Measurements from ENCODE around the gene ZNF792. TPM values are rescaled to one million over a fixed set of nuclear protein-coding genes. Genes with fewer than 3 reads are reported as not detected.
A peak's percentile ranks its signal among the peaks of the same experiment; 100 is the strongest.
"Not testable (repeated sequence)": the region's sequence is repeated elsewhere in the genome, so short reads cannot be mapped to it uniquely, and the experiment has no call there.

Gene ZNF792
- total RNA-seq, 2 donors from 2014 or later, result 3.1 to 5.5 TPM

DNA sequence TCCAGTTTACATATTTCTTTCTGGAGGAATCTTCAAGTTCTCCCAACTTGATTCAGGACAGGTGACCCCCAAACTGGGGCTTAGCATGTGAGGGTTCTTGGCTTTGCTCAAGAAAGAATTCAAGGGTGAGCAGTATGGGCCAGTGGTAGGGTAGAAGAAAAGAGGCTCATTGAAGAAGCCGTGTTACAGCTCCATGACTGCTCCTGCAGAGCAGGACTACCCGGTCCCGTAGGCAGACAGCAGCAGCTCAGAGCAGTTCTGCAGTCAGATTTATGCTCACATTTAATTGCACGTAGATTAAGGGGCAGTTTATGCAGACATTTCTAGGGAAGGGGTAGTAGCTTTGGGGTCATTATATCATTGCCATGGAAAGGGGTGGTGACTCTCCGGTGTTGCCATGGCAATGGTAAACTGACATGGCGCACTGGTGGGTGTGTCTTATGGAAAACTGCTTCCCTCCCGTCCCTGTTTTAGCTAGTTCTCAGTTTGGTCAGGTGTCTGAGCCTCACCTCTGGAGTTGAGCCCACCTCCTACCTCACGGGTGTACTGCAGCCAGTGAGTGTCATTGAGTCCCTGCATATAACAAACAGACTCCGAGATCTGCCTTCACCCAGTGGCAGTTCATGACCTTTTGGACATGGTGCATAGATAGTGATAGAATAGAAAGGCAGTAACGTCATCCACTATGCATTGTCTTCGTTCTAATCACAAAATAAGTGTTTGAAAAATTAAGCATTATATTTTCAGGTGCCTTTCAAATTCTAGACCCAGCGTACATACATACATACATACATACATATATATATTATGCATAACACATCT, 16.0 kb upstream of the ZNF792 start:
- intact Hi-C loops (cut with DNase I), result loop anchor here in 1 of 2 donors (10.0 kb wide), 1 partner anchor 105 kb away; no protein-coding TSS in a partner anchor
- no peak for DNase-seq

DNA sequence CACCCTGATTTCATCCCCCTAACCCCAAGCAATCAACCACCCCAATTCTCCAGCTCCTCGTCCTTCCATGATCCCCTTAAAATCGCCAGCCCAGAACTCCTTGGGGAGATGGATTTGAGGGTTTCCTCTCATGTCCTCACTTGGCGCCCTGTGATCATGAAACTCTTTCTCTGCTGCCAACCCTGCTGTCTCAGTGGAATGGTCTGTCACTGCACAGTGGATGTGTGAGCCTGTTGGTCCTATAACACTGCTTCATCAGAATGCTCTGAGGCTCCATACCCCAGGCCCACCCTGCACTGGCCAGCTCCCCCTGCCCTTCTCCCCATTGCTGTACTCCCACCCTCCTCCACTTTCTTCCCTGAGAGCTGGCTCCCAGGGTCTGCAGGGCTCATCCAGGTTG, 12.6 kb upstream of the ZNF792 start:
- no peak for ATAC-seq
- intact Hi-C loops (cut with DNase I), result loop anchor here in 1 of 2 donors (10.0 kb wide), 1 partner anchor 108 kb away; no protein-coding TSS in a partner anchor
- no peak for DNase-seq

More for the DNA sequence above, 16.0 kb upstream of the ZNF792 start:
- no peak for ATAC-seq

DNA sequence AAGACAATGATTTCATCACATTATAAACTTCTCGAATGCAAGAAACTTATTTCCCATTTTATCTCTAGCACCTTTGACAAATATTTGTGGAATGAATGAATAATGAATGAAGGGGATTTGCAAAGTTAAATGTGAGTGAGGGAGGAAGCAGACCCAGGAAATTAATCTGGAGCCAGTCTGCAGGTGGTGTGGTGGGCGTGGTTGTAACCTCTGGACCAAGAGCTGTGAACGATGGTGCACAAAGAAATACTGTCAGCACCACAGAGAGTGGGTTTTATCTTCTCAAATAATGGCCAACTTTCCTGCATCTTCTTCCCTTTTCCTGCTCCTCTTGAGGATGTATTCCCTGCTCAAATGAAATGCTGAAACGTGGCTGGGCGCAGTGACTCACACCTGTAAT, 11.0 kb upstream of the ZNF792 start:
- DNase-seq (no peak), ATAC-seq (no peak)
- intact Hi-C loops (cut with DNase I), result loop anchor here in 1 of 2 donors (10.0 kb wide), 1 partner anchor 110 kb away; no protein-coding TSS in a partner anchor

DNA sequence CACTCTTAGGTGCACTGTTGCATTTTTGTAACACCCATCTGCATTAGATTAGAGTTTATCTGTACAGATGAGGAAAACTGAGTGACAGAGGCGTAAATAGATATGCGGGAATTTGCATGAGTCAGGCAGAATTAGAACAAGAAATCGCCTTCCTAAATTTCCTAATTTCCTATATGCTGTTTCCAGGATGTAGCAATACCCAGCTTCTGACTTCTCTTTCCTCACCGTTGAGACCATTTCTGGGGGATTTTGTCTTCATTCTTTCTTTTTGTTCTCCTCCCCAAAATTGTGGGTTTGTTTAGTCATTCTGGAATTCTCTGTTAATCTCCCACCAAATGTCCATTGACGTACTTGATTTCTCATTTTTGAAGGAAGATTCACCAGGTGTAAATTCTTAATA, 10.6 kb upstream of the ZNF792 start:
- intact Hi-C loops (cut with DNase I), result loop anchor here in 1 of 2 donors (10.0 kb wide), 1 partner anchor 110 kb away; no protein-coding TSS in a partner anchor
- DNase-seq, result no peak

DNA sequence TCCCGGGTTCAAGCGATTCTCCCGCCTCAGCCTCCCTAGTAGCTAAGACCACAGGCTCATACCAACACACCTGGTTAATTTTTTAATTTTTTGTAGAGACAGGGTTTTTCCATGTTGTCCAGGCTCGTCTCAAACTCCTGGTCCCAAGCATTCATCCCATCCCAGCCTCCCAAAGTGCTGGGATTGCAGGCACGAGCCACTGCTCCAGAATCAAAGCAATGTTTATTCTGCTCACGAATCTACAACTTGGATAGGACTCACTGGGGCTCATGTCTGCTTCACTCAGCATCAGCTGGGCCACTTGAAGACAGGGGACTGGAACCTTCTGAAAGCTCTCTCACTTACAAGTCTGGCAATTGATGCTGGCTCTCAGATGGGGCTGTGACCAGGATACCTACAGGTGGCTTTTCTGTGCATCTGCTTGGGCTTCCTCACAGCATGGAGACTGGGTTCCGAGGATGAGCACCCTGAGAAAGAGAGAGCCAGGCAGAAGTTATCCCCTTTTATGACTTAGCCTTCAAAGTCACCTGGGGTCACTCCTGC, 8.2 kb upstream of the ZNF792 start:
- intact Hi-C loops (cut with DNase I), result loop anchor here (2.0 to 10.0 kb wide), 3 partner anchors 41 to 119 kb away; no protein-coding TSS in a partner anchor

More for the DNA sequence above, 10.6 kb upstream of the ZNF792 start:
- peak in 1 of 2 donors; percentile 15 for ATAC-seq

DNA sequence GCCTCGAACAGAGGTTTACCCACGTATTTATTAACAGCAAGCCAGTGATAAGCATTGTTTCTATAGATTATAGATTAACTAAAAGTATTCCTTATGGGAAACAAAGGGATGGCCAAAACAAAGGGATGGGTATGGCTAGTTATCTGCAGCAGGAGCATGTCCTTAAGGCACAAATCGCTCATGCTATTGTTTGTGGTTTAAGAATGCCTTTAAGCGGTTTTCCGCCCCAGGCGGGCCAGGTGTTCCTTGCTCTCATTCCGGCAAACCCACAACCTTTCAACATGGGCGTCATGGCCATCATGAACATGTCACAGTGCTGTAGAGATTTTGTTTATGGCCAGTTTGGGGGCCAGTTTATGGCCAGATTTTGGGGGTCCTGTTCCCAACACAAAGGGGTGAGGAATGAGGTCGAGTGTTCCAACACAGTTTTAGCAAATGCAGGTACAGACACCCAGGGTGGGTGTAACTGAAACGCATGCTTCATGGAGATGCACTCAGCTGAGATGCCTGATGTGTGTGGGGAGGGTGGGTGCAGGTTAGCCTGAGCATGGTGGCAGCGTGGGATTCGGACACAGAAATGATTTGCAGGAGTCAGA, 6.3 kb upstream of the ZNF792 start:
- intact Hi-C loops (cut with DNase I), result loop anchor here in 1 of 2 donors (10.0 kb wide), 1 partner anchor 115 kb away; no protein-coding TSS in a partner anchor
- ATAC-seq, DNase-seq: not testable (repeated sequence)

More for the DNA sequence above, 8.2 kb upstream of the ZNF792 start:
- ATAC-seq, result no peak
- DNase-seq, result no peak

DNA sequence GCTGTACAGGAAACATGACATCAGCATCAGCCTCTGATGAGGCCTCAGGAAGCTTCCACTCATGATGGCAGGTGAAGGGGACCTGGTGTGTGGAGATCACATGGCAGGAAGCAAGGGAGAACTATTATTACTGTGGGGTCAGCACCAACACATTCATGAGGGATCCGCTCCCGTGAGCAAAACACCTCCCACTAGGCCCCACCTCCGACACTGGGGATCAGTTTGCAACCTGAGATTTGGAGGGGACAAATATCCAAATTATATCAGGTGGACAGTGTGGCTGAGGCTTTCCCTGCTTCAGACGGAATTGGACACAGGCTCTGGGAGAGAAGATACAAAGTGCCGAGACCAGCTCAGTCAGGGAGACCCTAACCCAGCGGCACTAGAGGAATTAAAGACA, 5.7 kb upstream of the ZNF792 start:
- ATAC-seq (no peak), DNase-seq (no peak)
- intact Hi-C loops (cut with DNase I), result loop anchor here in 1 of 2 donors (10.0 kb wide), 1 partner anchor 115 kb away; no protein-coding TSS in a partner anchor

DNA sequence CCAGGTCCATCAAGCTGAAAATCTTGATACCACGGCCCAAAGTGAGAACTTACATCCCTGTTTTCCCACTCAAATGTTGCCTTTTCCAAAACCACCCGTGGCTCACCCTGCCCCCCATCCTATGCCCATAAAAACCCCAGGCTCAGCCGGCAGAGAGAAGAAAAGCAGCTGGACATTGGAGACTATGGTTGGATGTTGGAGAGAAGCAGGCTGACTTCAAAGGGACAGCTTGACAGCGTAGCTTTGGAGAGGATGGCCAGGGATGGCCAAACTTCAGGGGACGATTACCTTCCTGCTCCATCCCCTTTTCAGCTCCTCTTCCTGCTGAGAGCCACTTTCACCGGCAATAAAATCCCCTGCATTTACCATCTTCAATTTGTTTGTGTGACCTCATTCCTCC, 3.5 kb upstream of the ZNF792 start:
- intact Hi-C loops (cut with DNase I), result no loop called here
- DNase-seq (no peak), ATAC-seq (no peak)

DNA sequence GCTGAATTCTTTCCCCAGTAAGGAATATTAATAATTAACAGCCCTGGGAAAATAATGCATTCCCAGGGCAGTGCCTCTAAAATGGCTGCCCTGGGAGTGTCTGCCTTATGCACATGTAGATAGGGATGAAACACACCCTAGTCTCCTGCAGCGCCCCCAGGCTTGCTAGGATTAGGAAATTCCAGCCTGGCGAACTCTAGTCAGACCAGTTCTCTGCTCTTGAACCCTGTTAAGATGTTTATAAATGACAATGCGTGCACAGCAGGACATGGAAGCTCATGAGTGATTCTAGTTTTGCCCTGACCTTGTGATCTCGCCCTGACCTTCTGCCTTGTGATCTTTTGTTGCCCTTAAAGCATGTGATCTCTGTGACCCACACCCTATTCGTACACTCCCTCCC, 1.5 kb upstream of the ZNF792 start:
- DNase-seq; ATAC-seq; intact Hi-C loops (cut with DNase I): not testable (repeated sequence)

DNA sequence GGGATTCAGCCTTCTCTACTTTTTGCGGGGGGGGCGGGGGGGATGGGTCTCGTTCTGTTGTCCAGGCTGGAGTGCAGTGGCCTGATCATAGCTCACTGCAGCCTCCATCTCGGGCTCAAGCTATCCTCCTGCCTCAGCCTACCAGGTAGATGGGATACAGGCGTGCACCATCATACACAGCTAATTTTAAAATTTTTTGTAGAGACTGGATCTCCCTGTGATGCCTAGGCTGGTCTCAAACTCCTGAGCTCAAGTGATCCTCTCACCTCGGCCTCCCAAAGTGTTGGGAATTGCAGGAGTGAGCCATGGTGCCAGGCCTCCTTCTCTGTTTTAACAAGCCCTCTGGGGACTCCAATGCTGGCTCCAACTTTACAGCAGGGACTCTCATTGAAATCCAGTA, 569 bp upstream of the ZNF792 start:
- intact Hi-C loops (cut with DNase I), result no loop called here
- no peak for ATAC-seq

DNA sequence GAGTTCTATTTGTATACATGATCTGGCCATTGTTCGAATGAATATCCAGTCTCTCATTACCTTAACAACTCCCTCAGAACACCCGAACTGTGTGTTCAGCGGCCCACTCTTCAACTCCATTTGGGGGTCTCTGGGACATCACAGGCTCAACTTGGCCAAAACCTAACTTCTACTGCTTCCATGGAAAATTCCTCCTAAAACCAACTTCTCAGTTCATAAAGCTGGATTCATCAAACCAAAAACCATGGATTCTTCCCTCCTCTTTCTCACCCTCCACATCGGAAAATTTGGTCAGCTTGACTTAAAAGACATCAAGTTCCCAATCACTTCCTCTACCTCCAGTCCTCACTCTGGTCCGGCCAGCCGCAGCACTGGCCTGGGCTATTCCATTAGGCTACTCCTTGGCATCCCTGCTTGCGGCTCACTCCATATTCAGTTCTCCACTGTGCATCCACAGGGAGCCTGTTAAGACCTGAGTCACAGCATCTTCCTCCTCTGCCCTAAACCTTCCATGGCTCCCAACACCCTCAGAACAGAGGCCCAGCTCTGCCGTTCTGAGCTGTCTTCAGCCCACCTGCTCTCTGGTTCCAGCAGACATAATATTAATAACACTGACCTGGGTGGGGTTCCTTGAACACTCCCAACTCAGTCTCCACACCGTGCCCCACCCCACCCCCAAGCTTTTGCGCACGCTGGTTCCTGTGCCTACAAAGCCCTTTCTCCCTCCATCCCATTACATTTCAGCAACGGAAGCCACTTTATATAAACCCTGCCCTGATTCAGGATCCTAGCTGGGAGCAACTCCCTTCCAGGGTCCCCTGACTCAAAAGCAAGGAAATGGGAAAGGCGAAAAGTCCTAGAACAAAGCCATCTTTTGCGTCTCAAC, 1.1 kb downstream of the ZNF792 start:
- ATAC-seq (peak; percentile 9 to 30), DNase-seq (peak; percentile 39)
- intact Hi-C loops (cut with DNase I), result no loop called here

More for the DNA sequence above, 569 bp upstream of the ZNF792 start:
- DNase-seq, result no peak

DNA sequence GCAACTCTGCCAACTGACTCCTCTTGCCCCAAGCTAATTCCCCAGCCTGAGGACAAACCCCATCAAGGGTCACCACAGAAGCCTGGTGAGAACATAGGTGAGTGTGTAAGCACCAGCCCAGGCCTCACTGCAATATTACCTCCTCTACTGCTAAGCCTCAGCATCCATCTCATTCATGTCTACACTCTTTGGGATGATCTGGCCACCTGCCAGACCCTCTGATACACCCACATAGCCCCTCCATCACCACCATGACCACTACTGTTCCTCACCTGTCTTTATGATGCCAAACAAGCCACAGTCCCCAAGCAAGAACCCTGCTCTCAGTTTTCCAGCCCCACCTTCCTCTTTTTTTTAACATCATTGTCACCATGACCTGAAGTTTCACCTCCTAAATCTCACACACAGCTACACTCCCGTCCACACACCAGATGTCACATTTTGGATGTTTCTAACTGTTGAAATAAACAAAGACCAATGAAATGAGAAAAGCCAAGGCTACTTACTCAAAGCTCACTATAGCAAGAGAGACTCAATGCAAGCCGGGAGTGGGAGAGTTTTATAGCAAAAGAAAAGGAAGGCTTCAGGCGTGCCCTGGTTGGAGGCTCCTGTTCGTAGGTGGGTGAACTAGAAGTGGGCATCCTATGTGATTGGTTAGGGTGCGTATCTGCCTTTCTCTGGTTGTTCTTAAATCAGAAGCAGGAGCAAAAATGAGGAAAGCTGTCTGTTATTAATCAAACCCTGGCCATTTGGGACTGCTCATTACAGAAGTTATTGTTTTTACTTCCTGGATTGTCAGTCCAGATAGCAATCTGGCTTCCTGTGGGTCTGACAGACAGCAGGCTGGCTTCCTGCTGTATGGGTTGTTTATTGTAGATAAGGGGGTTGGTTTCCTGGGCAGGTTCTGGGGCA, 2.0 kb downstream of the ZNF792 start:
- peak; percentile 35 for DNase-seq
- intact Hi-C loops (cut with DNase I), result no loop called here
- ATAC-seq, result peak; percentile 16 to 36

DNA sequence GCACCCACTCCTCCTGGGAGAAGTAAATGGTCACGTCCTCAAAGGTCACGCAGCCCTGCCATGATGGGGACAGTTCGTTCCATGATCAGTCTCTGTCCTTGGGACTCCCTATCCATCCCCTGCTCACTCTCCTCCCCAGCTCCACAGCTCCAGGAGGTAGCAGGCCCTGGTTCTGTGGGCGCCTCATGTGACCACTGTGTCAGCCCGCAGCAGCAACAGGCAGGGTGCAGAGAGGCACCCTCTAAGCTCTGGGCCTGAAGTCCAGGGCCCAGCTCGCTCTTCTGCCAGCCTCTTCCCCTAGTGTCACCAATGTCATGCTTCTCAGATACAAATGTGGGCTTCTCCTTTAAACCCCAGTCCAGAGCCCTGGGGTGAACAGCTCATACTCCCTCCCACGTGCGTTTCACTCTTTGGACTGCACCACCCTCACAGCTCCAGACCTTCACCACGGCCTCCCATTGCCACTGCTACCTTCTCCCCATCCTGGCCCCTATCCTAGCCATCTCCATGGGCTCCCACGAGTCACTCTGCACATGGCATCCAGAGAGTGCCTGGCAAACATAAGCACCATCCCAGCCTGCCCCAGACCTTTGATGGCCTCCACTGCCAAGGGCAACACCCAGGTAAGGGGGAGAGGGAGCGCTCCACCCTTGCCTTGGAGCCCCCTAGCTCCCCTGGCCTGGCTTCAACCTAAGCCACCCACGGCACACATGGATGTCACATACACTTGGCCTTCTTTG, 2.9 kb downstream of the ZNF792 start:
- intact Hi-C loops (cut with DNase I), result no loop called here
- ATAC-seq (no peak), DNase-seq (no peak)

DNA sequence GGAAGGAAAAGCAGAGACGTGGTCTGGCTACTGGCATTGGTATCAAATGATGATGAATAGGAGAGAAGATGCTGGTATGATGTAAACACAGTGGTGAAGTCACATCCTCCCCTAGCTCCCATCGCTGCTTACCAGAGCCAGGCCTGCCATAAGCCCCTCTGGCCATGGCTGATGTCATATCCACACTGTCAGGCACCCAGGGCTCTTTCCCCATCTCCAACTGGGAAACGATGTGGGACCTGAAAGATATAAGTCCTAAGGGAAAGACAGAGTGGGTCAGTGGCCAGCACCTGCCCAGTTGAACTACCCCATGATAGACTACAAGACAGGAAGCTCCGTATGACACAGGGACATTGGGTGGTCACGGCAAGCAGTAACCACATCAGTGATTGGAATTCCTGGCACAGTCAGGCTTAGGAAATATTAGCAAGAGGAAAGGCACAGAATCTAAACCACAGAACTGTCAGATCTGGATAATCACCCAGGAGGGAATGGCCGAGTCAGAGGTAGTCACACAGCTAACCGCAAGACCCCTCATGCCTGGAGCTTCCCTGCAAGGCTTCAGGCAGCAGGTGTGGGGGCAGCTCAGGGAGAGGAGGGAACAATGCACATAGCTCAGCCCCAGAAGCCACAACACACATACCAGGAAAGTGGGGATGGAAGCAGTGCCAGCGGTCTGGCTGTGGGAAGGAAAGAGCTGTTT, 3.8 kb downstream of the ZNF792 start:
- DNase-seq (no peak), ATAC-seq (no peak)
- intact Hi-C loops (cut with DNase I), result no loop called here

DNA sequence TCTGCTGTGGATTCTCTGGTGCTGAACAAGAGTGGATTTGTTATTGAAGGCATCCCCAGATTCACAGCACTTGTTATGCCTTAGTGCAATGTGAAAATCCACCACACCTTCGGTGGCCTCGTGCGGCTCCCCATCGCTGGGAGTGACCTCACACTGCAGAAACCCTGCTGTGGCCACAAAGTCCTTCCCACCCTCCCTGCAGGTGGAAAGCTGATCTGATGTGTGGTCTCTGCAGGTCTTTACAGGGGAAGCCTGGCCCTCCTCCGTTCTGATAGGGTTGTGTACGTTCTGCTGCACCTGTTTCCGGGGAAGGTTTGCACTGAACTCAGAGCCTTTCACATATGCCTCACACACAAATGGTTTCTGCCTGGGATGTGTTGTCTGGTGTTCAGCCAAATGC, 5.0 kb downstream of the ZNF792 start:
- no peak for DNase-seq
- intact Hi-C loops (cut with DNase I), result no loop called here
- no peak for ATAC-seq
